HTR-8/SVneo (cell line): ENCODE results near the gene RPN1.
"Not testable (repeated sequence)": the region's sequence is repeated elsewhere in the genome, so short reads cannot be mapped to it uniquely, and the experiment has no call there.

ENCODE experiments used
- DNase-seq: peaks from one replicate; pipeline ENCODE4 v3.0.0; 2011; ENCODE audit warnings: low spot score, mixed read lengths; ENCODE audit not compliant: insufficient read length
- FAIRE-seq: peaks from 2 replicates; lab custom pipeline; 2011; peaks lifted over from hg19 to GRCh38; lab: Jason Lieb, UNC

Gene RPN1

DNA sequence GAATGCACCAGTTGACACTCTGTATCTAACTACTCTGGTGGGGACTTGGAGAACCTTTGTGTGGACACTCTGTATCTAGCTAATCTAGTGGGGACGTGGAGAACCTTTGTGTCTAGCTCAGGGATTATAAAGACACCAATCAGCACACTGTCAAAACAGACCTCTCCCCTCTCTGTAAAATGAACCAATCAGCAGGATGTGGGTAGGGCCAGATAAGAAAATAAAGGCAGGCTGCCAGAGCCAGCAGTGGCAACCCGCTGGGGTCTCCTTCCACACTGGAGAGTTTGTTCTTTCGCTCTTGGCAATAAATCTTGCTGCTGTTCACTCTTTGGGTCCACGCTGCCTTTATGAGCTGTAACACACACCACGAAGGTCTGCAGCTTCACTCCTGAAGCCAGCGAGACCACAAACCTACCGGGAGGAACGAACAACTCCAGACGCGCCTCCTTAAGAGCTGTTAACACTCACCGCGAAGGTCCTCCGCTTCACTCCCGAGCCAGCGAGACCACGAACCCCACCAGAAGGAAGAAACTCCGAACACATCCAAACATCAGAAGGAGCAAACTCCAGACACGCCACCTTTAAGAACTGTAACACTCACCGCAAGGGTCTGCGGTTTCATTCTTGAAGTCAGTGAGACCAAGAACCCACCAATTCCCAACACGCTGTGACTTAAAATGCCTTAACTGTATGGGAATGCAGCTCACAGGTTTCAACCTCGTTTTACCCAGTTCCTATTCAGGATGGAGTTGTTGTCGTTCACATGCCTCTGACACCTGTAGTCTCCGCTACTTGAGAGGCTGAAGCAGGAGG, 3.6 kb upstream of the RPN1 start:
- DNase-seq, FAIRE-seq: not testable (repeated sequence)

DNA sequence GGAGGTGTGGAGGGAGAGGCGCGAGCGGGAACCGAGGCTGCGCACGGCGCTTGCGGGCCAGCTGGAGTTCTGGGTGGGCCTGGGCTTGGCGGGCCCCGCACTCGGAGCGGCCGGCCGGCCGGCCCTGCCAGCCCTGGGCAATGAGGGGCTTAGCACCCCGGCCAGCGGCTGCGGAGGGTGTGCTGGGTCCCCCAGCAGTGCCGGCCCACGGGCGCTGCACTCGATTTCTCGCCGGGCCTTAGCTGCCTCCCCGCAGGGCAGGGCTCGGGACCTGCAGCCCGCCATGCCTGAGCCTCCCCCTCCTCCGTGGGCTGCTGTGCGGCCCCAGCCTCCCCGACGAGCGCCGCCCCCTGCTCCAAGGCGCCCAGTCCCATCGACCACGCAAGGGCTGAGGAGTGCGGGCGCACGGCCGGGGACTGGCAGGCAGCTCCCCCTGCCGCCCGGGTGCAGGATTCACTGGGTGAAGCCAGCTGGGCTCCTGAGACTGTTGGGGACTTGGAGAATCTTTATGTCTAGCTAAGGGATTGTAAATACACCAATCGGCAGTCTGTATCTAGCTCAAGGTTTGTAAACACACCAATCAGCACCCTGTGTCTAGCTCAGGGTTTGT, 2.9 kb upstream of the RPN1 start:
- not testable (repeated sequence) for FAIRE-seq, DNase-seq

DNA sequence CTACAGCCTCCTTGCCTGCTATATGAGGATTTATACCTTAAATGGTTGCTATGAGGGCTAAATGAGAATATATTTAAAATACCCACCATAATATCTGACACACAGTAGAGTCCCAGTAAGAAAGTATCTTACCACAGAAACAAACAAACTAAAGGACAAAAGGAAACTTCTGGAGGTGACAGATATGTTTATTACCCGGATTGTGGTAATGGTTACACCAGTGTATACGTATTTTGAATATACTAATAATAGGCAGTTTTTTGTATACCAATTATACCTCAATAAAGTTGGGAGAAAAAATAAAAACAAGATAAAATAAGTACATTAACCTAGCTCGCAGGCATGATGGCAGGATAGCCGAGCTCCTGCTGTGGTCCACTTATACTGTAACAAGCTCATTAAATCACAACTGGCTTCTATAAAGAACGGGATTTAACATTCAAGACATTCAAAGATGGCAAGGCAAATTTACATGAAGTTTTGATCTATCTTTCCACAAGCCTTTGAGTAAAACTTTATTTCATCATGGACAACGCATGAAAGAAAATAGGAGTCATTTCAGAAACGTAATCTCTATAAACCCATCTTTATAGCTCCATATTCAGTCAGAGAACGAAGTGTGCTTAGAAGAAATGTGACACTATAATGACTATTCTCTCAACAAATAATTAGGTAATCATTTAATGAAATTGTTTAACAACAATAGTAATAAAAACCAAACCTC, 1.5 kb downstream of the RPN1 start:
- FAIRE-seq (no peak), DNase-seq (no peak)

DNA sequence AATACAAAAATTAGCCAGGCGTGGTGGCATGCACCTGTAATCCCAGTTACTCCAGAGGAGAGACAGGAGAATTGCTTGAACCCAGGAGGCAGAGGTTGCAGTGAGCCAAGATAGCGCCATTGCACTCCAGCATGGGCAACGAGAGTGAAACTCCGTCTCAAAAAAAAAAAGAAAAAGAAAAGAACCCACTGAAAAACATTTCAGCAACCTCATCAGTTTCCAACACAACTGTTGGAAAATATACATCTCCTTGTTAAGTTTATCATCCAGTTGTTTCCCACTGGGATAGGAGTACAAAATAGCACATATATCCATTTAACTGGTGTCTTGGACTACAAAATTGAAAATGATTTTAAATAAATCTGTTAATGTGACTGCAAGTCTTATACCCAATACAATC, 2.2 kb downstream of the RPN1 start:
- DNase-seq (no peak), FAIRE-seq (no peak)

GRCh38 chr3:128647307-128647706, 3.3 kb downstream of the RPN1 start:
- FAIRE-seq (no peak), DNase-seq (no peak)

- DNase-seq, result no peak
- FAIRE-seq, result no peak
Measured at GRCh38 chr3:128634075-128634611, 16.5 kb downstream of the RPN1 start.

GRCh38 chr3:128632301-128632700, 18.3 kb downstream of the RPN1 start:
- DNase-seq, result no peak
- no peak for FAIRE-seq

GRCh38 chr3:128629936-128630335, 20.7 kb downstream of the RPN1 start:
- DNase-seq (no peak), FAIRE-seq (no peak)

GRCh38 chr3:128625409-128625945, 25.1 kb downstream of the RPN1 start:
- no peak for DNase-seq
- no peak for FAIRE-seq

- DNase-seq (no peak), FAIRE-seq (no peak)
Measured at GRCh38 chr3:128624526-128625138, 26.0 kb downstream of the RPN1 start.

DNA sequence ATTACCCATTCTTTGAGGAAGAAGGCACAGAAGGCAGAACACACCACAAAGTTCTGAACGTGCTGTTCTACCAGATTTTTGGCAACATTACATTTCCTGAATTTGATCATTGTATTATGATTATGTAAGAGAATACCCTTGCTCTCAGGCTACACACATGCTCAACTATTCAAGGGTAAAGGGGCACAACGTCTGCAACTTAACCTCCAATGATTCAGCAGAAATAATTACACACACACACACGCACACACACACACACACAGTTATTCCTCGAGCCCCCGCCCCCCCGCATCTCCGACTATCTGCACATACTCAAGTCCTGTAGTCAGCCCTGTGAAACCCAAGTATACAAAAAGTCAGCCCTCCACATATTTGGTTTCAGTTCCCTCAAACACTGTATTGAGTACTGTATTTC, 26.8 kb downstream of the RPN1 start:
- no peak for FAIRE-seq
- no peak for DNase-seq

DNA sequence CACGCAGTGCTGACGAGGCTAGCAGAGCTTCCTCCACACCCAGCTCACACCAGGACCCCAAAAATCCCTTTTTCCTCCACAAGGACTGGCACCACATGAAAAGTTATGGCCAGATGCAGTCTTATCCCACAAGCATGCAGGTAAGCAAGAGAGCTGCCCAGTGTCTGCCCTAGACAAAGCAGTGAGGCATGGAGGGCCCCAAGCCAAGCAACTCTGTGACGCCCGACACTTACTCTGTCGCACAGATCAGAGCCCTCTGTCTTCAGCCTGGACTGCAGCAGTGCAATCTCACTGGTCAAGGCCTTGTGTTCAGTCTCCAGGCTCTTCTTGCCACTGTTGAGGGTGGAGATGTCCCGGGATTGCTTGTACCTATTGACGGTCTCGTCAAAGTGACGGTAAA, 28.7 kb downstream of the RPN1 start:
- DNase-seq (no peak), FAIRE-seq (no peak)

DNA sequence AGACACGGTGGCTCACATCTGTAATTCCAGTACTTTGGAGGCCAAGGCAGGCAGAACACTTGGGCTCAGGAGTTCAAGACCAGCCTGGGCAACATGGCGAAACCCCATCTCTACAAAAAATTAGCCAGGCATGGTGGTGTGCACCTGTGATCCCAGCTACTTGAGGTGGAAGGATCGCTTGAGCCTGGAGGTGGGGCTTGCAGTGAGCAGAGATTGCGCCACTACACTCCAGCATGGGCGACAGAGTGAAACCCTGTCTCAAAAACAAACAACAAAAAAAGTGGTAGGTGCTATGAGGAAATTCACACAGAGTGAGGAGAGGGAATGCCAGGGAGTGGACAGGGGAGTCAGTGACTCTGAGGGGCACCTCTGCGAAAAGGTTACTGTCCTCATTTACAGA, 29.4 kb downstream of the RPN1 start:
- FAIRE-seq, result no peak

GRCh38 chr3:128620268-128620691, 30.3 kb downstream of the RPN1 start:
- no peak for FAIRE-seq
- no peak for DNase-seq

More for the DNA sequence above, 29.4 kb downstream of the RPN1 start:
- DNase-seq, result no peak

DNA sequence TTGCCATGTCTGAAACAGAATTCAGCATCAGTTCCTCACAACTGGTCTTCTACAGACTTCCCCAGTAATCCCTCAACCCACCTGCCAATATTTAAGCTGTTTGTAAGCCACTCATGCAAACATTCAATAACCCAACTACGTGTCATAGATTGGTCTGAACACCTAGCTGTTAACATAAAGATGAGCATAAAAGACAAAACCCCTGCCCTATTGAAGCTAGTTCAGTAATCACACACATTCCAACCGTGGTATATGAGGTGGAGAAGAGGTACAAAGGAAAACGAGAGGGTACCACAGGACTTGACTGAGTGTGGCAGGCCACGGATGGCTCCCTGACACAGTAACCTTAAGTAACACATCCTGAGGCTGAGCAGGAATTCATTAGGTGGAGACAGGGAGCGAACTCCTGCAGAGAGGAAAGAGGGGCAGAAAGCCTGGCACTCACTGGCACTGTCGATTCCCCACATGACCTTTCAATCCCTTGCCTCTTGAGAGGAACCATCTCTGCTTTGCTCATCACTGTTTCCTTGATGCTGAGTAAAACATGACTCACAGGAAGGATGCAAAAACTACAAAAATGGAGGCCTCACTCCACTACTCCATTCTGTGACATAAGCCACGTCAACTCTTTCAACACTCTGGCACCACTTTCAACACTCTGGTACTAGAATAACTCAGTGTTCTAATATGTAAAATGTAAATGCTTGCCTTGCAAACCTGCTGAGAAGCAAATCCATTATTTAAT, 31.3 kb downstream of the RPN1 start:
- FAIRE-seq, result no peak
- DNase-seq, result no peak

DNA sequence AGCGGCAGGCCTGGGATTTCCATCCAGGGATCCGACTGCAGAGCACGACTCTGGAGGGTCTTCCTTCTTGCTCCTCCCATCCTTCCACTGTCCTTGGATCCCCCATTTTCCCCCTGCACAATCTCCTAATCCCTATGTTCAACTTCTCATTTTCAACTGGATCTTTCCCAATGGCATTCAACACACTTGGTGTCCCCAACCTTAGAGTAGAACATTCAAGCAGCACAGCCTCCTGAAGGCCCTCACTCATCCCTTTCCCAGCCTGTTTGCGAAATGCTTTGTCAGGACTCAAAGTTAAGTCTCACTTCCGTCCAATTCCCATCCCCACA, 32.3 kb downstream of the RPN1 start:
- FAIRE-seq (no peak), DNase-seq (no peak)

DNA sequence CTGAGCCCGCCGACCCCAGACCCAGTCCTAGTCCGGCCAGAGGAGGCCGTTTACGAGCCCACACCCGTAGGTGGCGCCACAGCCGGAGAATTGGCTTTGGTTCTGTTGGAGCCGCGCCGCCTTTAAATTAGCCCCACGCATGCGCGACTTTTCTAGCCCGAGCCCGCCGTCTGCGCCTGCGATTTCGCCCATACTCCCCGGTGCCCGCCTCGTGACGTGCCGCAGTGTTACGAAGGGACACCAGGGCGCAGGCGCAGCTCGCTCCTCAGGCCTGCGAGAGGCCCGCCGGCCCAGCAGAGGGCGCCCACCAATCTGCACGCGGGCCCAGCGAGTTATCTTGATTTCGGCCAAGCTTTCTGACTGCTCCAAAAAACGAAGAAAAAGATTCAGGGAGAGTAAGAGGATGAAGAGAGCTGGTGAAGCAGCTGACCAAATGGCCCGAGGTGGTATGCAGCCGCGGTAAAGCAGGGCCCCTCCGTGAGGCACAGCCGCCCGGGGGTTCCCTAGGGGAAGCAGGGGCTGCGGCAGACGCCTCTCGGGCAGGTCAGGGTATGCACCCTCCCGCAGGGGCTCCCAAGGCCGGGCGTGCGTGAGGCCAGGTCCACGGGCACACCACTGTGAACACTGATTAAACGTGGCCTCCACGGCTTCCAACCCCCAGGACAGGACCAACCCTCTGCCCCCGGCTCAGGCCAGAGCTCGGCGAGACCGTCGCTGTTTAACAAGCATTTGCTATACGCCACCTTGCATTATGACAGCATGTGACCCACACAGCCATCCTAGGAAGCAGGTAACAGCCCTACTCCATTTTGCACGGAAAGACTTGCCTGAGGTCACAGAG, 32.8 kb downstream of the RPN1 start:
- peak; percentile 98 for FAIRE-seq
- DNase-seq, result peak; percentile 99

DNA sequence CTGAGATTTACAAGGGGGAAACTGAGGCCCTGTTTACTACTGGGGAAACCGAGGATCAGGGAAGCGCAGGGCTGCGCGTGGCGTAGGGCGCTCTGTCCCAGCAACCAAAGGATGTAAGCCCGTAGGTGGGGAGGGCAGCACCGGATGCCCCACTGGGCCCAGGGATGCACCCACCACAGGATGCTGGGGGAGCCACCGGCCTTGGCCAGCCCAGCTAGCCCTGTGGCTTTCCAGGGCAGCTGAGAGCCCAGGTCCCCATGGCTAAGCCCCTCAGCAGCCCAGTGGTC, 33.4 kb downstream of the RPN1 start:
- no peak for FAIRE-seq
- no peak for DNase-seq
